ENCODE measurements around the gene MEX3C.

Gene MEX3C

GRCh38 chr18:51197661-51198424 lies at the start of gene MEX3C:
MEX3C (minus strand) TSS chr18:51197681; CDS start chr18:51197320, 361 bp downstream.
- DNase-seq: peak; percentile 100

GRCh38 chr18:51241226-51241625 lies 43.7 kb upstream of the MEX3C start:
- no peak for DNase-seq

- peak; percentile 37 for DNase-seq
Measured at GRCh38 chr18:51236225-51236624, 38.7 kb upstream of the MEX3C start.

GRCh38 chr18:51235009-51235789 lies 37.7 kb upstream of the MEX3C start:
- DNase-seq: no peak

- no peak for DNase-seq
Measured at GRCh38 chr18:51234117-51235008, 36.9 kb upstream of the MEX3C start.

- no peak for DNase-seq
Measured at GRCh38 chr18:51229328-51229727, 31.8 kb upstream of the MEX3C start.

GRCh38 chr18:51227660-51228059 lies 30.2 kb upstream of the MEX3C start:
- no peak for DNase-seq

- no peak for DNase-seq
Measured at GRCh38 chr18:51226587-51227350, 29.3 kb upstream of the MEX3C start.

GRCh38 chr18:51226068-51226467 lies 28.6 kb upstream of the MEX3C start:
- DNase-seq: no peak

GRCh38 chr18:51212606-51213005 lies 15.1 kb upstream of the MEX3C start:
- DNase-seq: no peak

- DNase-seq: peak; percentile 33
Measured at GRCh38 chr18:51211552-51211951, 14.1 kb upstream of the MEX3C start.

- peak; percentile 89 for DNase-seq
Measured at GRCh38 chr18:51196811-51197660, 445 bp downstream of the MEX3C start.

- DNase-seq: peak; percentile 71
Measured at GRCh38 chr18:51196118-51196810, 1.2 kb downstream of the MEX3C start.

GRCh38 chr18:51195451-51196117 lies 1.9 kb downstream of the MEX3C start:
- DNase-seq: peak; percentile 74

GRCh38 chr18:51195086-51195450 lies 2.4 kb downstream of the MEX3C start:
- no peak for DNase-seq

GRCh38 chr18:51194604-51195003 lies 2.9 kb downstream of the MEX3C start:
- DNase-seq: no peak

GRCh38 chr18:51193621-51194287 lies 3.7 kb downstream of the MEX3C start:
- DNase-seq: no peak

GRCh38 chr18:51192696-51193095 lies 4.8 kb downstream of the MEX3C start:
- no peak for DNase-seq

GRCh38 chr18:51192026-51192425 lies 5.5 kb downstream of the MEX3C start:
- DNase-seq: no peak

Measured in DMS53 (cell line).